ENCODE measurements around the gene PLCD4. TPM values are rescaled to one million over a fixed set of nuclear protein-coding genes. Genes with fewer than 3 reads are reported as not detected.

The PLCD4 gene
- total and polyA plus RNA-seq, 11 donors = 0.11 to 1.9 (median 0.34) TPM

GRCh38 chr2:218648787-218649100 lies 41.0 kb downstream of the PLCD4 start:
- TF ChIP-seq POLR2A (IDR thresholded peaks at IDR 0.05) = no peak
- TF ChIP-seq CTCF (IDR thresholded peaks at IDR 0.05) = no peak
- intact Hi-C loops (cut with DNase I) = loop anchor here in 8 of 10 donors (2.0 to 10.0 kb wide), 7 partner anchors 51 to 374 kb away; partner anchors contain the start of genes CNOT9 (in 2 of the 8), USP37 (in 2 of the 8), AAMP (in 1 of the 8) and PNKD (in 1 of the 8)
- no peaks in the 10 kb centered on the region for H3K27me3 ChIP-seq
- 89 to 97% (median 91%) methylated on average over 11 of the region's 11 CpGs for WGBS, 4 donors
- no peak overlapping the region for H3K4me3 ChIP-seq
- no peak overlapping the region for H3K27ac ChIP-seq
- H3K9me3 ChIP-seq = no peaks in the 10 kb centered on the region
- peaks cover 0 to 100% (median 97%) of the 10 kb centered on the region in 9 donors for H3K36me3 ChIP-seq
- H3K4me1 ChIP-seq = peaks cover 0 to 7% (median 0%) of the 10 kb centered on the region in 12 donors
- no peak for DNase-seq
- peak in 1 of 4 donors; percentile 5 for ATAC-seq

DNA sequence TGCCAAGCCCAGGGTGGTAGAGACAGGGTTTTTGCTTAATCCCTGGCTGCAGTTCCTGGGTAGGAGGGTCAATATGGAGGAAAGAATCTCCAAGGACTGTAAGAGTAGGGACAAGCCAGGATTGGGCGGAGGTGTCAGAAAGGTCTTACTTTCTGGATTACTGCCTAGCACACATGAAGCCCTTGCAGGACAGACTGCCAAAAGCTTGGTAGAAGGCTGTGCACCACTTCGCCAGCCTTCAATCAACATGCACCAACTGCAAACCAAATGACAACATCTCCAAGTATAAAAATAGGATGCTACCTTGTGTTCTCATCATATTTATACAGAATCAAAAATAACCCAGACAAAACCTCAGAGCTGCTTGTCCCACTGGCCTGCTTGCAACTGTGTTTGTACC lies 48.1 kb downstream of the PLCD4 start:
- ATAC-seq = peak; percentile 53 to 74 (median 65)
- intact Hi-C loops (cut with DNase I) = loop anchor here in 7 of 10 donors (5.0 to 10.0 kb wide), 6 partner anchors 81 to 251 kb away; partner anchors contain the start of genes CNOT9 (in 3 of the 7) and USP37 (in 3 of the 7)
- H3K27ac ChIP-seq = peak overlapping the region in 11 of 12 donors; percentile 20 to 87 (median 58)
- H3K36me3 ChIP-seq = peaks cover 0 to 71% (median 65%) of the 10 kb centered on the region in 9 donors
- no peak for TF ChIP-seq POLR2A (IDR thresholded peaks at IDR 0.05)
- no peak for TF ChIP-seq CTCF (IDR thresholded peaks at IDR 0.05)
- no peak overlapping the region for H3K4me3 ChIP-seq
- 56 to 75% (median 64%) methylated on average over 2 of the region's 2 CpGs for WGBS, 4 donors
- peak in 3 of 5 donors; percentile 37 to 56 (median 45) for DNase-seq
- peaks cover 0 to 43% (median 24%) of the 10 kb centered on the region in 12 donors for H3K4me1 ChIP-seq
- no peaks in the 10 kb centered on the region for H3K27me3 ChIP-seq
- H3K9me3 ChIP-seq = no peaks in the 10 kb centered on the region

DNA sequence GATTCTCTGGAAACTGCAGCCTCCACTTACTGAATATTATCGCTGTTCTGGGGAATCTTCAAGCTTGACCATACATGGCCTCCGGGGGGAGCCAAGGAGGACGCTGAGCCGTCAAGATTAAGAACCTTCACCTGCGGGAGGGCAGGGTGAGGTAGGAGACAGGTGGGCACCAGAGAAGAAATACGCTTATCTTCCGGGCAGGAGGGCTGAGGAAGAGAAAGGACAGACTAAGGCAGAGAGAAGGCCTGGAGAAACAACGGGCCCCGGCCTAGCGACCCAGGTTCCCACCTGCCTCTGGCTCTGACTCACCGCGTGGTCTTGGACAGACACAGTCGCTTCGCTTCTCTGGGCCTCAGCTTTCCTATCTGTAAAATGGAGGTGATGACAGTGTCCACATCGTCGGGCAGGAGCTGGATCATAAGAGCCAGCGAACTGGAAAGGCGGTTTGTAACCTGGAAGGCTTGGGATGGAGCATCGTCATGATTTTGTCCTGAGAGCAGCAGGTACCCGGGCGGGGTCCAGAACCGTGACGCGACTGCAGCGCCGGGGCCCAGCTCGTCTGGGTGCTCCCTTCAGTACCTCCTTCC lies 51.1 kb downstream of the PLCD4 start:
- ATAC-seq = no peak
- Histone ChIP-seq H3K9me3 (no peaks in the 10 kb centered on the region), H3K27ac (peak overlapping the region; percentile 45 to 91 (median 82)), H3K4me1 (peaks cover 0 to 45% (median 25%) of the 10 kb centered on the region in 12 donors), H3K27me3 (no peaks in the 10 kb centered on the region), H3K4me3 (peak overlapping the region; percentile 60 to 96 (median 88)), H3K36me3 (peaks cover 0 to 65% (median 59%) of the 10 kb centered on the region in 9 donors)
- WGBS, 4 donors = 3 to 9% (median 4%) methylated on average over 18 to 27 of the region's 27 CpGs
- DNase-seq = no peak
- intact Hi-C loops (cut with DNase I) = loop anchor here in 7 of 10 donors (1.0 to 10.0 kb wide), 8 partner anchors 14 to 254 kb away; partner anchors contain the start of genes CNOT9 (in 3 of the 7), USP37 (in 3 of the 7), RNF25 (in 1 of the 7) and STK36 (in 1 of the 7)
- peak in 4 of 12 donors; percentile 8 to 34 (median 25) for TF ChIP-seq CTCF (IDR thresholded peaks at IDR 0.05)
- no peak for TF ChIP-seq POLR2A (IDR thresholded peaks at IDR 0.05)

GRCh38 chr2:218659258-218659987 lies 51.7 kb downstream of the PLCD4 start, which contains the start of the genes BCS1L and ZNF142:
Gene BCS1L (plus strand): TSS chr2:218659683. CDS start chr2:218660988, 1,305 bp downstream.
Gene ZNF142 (minus strand): TSS chr2:218659623. CDS start chr2:218656429, 3,194 bp downstream.
- H3K36me3 ChIP-seq = peaks cover 0 to 65% (median 59%) of the 10 kb centered on the region in 9 donors
- DNase-seq (peak; percentile 92 to 95 (median 95)), ATAC-seq (peak; percentile 89 to 98 (median 96))
- H3K4me3 ChIP-seq = peak within 1 kb of the TSS; percentile 60 to 96 (median 88)
- peaks cover 0 to 45% (median 25%) of the 10 kb centered on the region in 12 donors for H3K4me1 ChIP-seq
- TF ChIP-seq CTCF (IDR thresholded peaks at IDR 0.05) = no peak
- peak in 1 of 2 donors; percentile 81 for TF ChIP-seq POLR2A (IDR thresholded peaks at IDR 0.05)
- H3K9me3 ChIP-seq = no peaks in the 10 kb centered on the region
- intact Hi-C loops (cut with DNase I) = loop anchor here in 7 of 10 donors (1.0 to 10.0 kb wide), 8 partner anchors 13 to 255 kb away; partner anchors contain the start of genes CNOT9 (in 3 of the 7), USP37 (in 3 of the 7), RNF25 (in 1 of the 7) and STK36 (in 1 of the 7)
- WGBS, 4 donors = 0 to 1% (median 0%) methylated on average over 47 to 49 of the region's 49 CpGs
- H3K27me3 ChIP-seq = no peaks in the 10 kb centered on the region
- peak within 1 kb of the TSS; percentile 45 to 91 (median 82) for H3K27ac ChIP-seq
